ENCODE results near the gene RNF150.
"Not testable (repeated sequence)": the region's sequence is repeated elsewhere in the genome, so short reads cannot be mapped to it uniquely, and the experiment has no call there.

The RNF150 gene

GRCh38 chr4:141074098-141074878 is 59.0 kb downstream of the RNF150 start:
- DNase-seq = no peak

- DNase-seq = no peak
Observed at GRCh38 chr4:141066690-141067089, 66.6 kb downstream of the RNF150 start.

GRCh38 chr4:141065872-141066271 is 67.4 kb downstream of the RNF150 start:
- no peak for DNase-seq

- DNase-seq = no peak
Observed at GRCh38 chr4:141062651-141063050, 70.6 kb downstream of the RNF150 start.

- no peak for DNase-seq
Observed at GRCh38 chr4:141058591-141059512, 74.4 kb downstream of the RNF150 start.

GRCh38 chr4:141057582-141057981 is 75.7 kb downstream of the RNF150 start:
- DNase-seq = no peak

GRCh38 chr4:141056473-141056872 is 76.8 kb downstream of the RNF150 start:
- DNase-seq = no peak

GRCh38 chr4:141054446-141054845 is 78.8 kb downstream of the RNF150 start:
- DNase-seq = no peak

- not testable (repeated sequence) for DNase-seq
Observed at GRCh38 chr4:141050999-141051398, 82.3 kb downstream of the RNF150 start.

- DNase-seq = no peak
Observed at GRCh38 chr4:141047228-141047884, 85.9 kb downstream of the RNF150 start.

GRCh38 chr4:141046255-141046654 is 87.0 kb downstream of the RNF150 start:
- no peak for DNase-seq

- DNase-seq = no peak
Observed at GRCh38 chr4:141045848-141046247, 87.4 kb downstream of the RNF150 start.

- no peak for DNase-seq
Observed at GRCh38 chr4:141041021-141041476, 92.2 kb downstream of the RNF150 start.

- DNase-seq = no peak
Observed at GRCh38 chr4:141039156-141039555, 94.1 kb downstream of the RNF150 start.

- DNase-seq = no peak
Observed at GRCh38 chr4:141038428-141038827, 94.8 kb downstream of the RNF150 start.

- no peak for DNase-seq
Observed at GRCh38 chr4:141037446-141037845, 95.8 kb downstream of the RNF150 start.

GRCh38 chr4:141036786-141037185 is 96.5 kb downstream of the RNF150 start:
- DNase-seq = peak; percentile 49

GRCh38 chr4:141035920-141036319 is 97.3 kb downstream of the RNF150 start:
- DNase-seq = no peak

- DNase-seq = peak; percentile 83
Observed at GRCh38 chr4:141028024-141028529, 105.2 kb downstream of the RNF150 start.

- peak; percentile 81 for DNase-seq
Observed at GRCh38 chr4:141027421-141027820, 105.8 kb downstream of the RNF150 start.

GRCh38 chr4:141026900-141027299 is 106.4 kb downstream of the RNF150 start:
- no peak for DNase-seq

- DNase-seq = no peak
Observed at GRCh38 chr4:141023051-141023450, 110.2 kb downstream of the RNF150 start.

GRCh38 chr4:141022111-141022695 is 111.1 kb downstream of the RNF150 start:
- no peak for DNase-seq
